ENCODE measurements around the gene CFAP46.
"Not testable (repeated sequence)": the region's sequence is repeated elsewhere in the genome, so short reads cannot be mapped to it uniquely, and the experiment has no call there.

CFAP46 gene

DNA sequence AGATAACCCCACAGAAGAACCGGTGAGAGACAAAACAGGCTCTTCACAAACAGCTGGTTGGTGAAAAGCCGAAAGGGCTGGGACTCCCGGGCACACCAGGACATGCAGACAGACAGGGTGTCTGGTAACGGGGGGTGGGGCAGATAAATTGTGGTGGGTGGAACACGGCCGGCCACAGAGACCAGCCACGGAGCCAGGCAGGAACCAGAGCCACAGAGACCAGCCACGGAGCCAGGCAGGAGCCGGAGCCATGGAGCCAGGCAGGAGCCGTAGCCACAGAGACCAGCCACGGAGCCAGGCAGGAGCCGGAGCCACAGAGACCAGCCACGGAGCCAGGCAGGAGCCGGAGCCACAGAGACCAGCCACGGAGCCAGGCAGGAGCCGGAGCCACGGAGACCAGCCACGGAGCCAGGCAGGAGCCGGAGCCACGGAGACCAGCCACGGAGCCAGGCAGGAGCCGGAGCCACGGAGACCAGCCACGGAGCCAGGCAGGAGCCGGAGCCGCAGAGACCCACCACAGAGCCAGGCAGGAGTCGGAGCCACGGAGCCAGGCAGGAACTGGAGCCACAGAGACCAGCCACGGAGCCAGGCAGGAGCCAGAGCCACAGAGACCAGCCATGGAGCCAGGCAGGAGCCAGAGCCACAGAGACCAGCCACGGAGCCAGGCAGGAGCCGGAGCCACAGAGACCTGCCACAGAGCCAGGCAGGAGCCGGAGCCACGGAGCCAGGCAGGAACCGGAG lies 116.4 kb downstream of the CFAP46 start:
- not testable (repeated sequence) for DNase-seq (ENCODE audit: low spot score)

DNA sequence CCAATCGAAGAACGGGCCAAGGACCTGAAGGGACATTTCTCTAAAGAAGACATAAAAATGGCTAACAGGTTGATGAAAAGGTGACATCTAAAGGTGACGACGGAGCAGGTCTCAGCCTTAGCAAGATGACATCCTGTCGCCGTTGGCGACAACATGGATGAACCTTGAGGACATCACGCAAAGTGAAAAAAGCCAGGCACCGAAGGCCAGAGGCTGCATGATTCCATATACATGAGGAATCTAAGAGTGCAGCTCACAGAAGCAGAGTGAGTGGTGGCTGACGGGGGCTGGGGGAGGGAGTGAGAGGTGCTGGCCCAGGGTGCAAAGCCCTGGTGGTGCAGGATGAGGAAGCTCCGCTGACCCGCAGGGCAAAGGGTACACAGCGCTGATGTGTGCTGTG lies 122.3 kb downstream of the CFAP46 start:
- no peak for DNase-seq (ENCODE audit: low spot score)

DNA sequence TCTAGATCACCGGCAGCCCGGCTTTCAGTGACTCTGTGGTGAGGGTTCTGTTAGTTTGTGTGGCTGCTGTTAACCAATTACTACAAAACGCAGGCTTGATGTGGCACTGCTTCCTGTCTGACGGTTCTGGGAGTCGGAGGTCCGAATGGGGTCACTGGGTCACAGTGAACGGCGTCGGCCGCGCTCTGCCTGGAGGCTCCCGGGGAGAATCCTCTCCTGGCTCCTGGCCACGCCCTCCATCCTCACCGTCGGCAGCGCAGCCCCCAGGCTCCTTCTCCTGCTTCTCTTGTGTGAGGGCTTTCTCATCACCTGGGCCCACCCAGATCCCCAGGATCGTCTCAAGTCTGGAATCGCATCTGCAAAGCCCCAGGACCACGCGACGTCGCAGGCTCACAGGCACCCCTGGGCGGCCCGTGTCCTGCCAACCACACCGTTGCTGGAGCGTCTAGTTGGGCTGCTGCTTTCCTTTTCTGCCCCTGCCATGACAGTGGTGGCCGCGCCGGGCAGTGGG lies 124.6 kb downstream of the CFAP46 start:
- DNase-seq (ENCODE audit: low spot score) = no peak

DNA sequence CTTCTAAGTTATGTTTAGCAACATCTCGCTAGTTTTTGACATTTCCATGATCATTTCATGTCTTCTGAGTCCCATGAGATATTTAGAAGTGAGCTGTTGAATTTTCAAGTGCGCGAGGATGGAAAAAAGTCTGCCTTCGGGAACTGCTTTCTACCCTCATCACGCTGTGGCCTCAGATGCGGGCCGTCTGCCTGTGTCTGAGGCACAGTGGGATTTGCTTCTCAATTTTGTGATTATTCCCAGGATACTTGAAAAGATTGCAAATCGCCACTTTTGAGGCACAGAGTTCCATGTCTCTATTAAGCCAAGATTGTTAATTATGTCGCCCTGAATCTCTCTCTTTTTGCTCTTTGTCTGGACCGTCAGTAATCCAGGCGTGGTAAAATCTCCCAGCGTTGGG lies 125.7 kb downstream of the CFAP46 start:
- DNase-seq (ENCODE audit: low spot score) = no peak

DNA sequence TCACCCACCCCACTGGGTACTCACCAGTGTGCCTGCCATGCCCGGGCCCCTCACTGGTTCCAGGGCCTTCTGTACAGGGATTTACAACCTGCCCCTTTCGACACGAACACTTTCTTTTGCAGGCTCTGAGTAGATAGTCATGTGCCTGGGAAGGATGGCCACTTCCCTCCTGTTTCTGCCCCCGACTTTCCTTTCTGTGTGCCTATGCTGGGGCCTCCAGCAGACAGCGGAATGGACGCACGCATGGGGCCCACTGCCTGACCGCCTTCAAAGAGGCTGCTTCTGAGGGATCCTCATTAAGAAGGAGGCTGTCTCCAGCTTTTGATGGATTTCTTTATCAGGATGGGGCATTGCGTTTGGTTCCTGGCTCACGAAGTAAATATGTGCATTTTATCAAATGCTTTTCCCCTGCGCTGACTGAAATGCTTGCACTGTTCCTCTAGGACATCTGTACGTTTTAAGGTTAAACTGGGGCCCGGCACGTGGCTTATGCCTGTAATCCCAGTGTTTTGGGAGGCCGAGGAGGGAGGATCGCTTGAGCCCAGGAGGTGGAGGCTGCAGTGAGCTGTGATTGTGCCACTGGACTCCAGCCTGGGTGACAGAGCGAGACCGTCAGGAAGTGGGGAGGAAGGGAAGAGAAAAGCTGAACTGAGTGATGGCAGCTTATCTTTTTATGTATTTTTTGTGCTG lies 127.1 kb downstream of the CFAP46 start:
- DNase-seq (ENCODE audit: low spot score) = no peak

DNA sequence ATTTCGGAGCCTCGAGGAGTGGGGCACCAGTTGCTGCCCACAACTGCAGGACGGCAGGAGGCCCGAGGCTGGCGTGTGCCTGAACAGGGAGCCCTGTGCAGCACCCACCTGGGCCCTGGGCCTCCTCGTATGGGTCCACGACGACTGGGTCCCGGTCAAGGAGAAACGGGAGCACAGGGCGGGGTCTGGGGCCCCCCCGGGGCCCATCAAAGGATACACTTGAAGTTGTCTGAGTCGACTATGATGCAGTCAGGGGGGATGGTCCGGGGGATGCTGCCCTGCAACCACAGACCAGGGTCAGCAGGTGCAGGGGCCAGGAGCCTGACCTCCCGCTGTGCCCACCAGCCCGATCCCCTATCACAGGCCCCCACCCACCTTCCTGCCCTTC lies 127.9 kb downstream of the CFAP46 start:
- DNase-seq (ENCODE audit: low spot score) = no peak

DNA sequence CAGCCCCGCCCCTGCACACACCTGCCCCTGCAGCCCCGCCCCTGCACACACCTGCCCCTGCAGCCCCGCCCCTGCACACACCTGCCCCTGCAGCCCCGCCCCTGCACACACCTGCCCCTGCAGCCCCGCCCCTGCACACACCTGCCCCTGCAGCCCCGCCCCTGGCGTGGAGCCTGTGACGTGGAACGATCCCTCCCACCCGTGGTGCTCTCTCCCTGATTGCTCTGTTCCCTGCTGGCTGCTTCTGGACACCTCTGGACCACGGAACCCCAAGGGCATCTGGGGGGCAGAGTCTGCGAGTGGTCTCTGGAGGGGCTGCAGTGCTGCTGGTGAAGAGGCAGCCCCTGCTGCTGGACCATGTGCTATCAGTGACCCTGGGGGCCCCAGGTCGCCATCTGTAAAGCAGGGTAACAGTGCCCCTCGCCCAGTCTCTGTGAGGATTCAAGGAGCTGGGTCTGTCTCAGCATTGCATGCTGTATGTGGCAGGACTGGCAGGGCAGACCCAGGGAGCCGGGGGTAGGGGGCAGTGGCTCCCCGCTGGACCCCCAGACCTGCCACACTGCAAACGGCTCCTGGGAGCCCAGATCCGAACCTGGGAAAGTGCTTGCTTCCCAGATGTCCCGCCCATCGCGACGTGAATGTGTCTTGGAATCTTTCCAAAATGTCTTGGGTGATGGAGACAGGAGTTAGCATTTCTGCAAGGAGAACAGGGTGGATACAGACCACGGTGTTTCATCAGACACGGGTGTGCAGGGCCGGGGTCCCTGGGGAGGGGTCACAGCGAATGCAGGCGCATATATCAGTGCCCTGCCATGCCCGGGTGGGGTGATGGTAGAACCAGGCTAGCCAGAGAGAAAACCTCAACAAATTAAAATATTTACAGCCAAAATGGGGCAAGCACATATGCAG lies 128.6 kb downstream of the CFAP46 start:
- no peak for DNase-seq (ENCODE audit: low spot score)

DNA sequence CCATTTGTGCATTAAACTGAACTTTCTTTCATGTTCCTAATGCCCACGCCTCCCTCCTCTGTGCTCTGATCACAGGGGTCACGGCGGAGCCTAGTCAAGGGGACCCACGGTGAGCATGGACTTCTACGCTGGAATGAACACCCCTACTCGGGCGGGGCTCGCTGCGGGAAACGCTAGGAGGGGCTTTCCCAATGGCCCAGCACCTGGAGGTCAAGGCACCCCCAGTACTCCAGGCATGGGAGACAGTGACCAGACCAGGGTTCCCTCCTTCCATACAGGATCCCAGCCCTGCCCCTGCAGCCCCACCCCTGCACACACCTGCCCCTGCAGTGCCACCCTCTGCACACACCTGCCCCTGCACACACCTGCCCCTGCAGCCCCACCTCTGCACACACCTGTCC lies 129.4 kb downstream of the CFAP46 start:
- no peak for DNase-seq (ENCODE audit: low spot score)

DNA sequence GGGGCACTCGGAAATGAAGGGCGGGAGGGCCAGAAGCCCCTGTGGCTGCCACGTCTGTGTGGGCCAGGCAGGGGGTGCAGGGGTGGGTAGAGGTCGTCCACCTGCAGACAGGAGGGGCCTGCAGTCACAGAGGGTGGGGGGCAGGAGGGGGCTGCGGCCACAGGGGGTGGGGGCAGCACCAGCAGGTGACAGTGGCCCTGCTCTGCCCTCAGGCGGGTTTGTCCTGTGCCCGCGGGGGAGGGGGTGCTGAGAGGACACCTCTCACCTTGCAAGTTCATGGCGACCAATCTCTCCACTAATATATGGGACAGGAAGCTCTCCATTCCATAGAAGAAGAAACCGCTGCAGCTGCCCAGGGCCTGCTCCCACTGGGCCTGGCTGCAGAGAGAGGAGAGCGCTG lies 129.8 kb downstream of the CFAP46 start:
- DNase-seq (ENCODE audit: low spot score) = no peak

DNA sequence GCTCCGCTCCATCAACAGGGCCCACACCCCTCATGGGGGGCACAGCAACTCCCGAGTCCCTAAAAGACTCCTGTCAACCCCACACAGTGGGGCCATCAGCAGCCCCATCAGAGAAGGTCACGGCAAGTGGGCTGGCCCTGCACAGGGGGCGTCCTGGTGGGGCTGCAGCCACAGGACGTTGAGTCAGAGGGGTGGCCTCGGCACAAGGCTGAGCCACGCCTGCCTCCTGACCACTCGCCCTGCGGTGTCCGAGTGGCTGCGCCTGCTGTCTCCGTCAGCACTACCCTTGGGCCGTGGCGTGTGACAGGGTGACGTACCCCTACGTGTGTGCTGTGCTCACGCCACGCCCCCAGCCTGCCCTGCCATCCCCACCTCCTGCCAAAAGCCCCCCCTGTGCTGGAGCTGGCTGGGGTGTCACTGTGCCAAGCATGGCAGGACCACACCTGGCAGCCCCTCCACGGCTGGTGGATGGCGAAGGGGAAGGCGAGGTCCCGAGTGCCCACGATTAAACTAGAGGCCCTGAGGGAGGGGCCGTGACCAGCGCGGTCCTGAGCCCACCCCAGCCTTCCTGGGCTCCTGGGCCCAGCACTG lies 130.4 kb downstream of the CFAP46 start:
- DNase-seq (ENCODE audit: low spot score) = no peak

DNA sequence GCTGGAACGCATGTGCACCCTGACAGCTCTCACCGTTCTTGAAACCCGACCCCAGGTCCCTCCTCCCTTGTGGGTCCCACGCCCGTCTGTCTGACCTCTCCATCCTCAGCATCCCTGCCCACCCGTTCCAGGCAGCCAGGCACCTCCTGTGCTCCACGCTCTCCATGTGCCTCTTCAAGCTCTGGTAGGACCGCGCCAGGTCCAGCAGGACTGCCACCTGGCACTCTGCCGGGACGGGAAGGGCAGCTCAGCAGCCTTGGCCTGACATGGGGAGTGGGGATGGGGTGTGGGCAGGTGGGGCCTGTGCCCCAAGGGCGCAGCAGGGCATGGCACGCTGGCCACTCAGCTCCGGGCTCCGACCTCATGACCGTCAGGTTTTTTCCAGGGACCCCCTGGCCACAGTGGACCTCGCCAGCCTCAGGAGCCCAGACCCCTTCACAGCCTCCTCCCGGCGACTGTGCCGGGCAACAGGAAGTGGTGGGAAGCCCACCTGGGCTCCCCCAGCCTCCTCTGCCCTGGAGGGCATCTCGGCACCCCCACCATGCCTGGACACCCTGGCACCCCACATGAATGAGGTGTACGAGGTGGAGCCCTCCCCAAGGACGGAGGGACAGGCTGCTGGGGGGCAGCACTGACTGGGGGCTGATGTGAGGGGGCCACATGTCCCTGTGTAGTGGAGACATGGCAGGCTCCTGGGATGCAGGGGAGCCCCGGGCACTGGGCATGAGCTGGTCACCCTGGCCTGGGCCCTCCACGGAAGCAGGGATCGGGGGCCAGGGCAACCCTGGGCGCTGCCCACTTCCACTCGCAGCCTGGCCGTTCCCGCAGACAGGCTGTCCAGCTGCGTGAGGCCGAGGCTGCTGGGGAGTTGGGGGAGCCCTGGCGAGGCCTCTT lies 131.3 kb downstream of the CFAP46 start:
- no peak for DNase-seq (ENCODE audit: low spot score)

DNA sequence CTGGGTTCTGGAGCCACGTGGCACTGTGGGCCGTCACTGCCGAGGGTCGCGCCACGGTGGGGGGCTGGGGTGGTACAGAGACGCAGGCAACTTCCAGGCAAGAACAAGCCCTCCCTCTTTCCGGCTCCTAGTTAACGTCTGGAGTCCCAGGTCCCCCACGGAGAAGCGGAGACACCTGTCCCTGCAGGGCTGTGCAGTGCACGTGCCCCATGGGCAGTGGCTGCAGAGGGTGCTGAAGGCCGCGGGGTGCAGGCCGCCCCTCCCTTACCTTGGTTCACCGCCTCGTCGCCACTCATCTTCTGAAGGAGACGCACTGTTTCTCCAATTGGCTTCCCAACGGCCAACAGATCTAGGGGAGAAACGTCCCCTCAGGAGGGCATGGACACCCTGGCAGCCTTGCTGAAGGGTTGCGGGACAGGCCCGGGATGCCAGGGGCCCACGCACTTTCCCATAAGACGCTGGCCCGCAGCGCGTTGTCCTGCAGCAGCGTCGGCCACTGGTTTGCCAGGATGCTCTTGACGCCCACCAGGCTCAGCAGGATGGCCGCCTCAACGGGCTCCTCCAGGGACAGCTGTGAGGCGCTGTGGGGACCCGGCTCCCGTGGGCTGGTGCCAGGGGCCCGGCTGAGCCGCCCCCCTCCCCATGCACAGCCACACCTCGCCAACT lies 132.1 kb downstream of the CFAP46 start:
- no peak for DNase-seq (ENCODE audit: low spot score)

DNA sequence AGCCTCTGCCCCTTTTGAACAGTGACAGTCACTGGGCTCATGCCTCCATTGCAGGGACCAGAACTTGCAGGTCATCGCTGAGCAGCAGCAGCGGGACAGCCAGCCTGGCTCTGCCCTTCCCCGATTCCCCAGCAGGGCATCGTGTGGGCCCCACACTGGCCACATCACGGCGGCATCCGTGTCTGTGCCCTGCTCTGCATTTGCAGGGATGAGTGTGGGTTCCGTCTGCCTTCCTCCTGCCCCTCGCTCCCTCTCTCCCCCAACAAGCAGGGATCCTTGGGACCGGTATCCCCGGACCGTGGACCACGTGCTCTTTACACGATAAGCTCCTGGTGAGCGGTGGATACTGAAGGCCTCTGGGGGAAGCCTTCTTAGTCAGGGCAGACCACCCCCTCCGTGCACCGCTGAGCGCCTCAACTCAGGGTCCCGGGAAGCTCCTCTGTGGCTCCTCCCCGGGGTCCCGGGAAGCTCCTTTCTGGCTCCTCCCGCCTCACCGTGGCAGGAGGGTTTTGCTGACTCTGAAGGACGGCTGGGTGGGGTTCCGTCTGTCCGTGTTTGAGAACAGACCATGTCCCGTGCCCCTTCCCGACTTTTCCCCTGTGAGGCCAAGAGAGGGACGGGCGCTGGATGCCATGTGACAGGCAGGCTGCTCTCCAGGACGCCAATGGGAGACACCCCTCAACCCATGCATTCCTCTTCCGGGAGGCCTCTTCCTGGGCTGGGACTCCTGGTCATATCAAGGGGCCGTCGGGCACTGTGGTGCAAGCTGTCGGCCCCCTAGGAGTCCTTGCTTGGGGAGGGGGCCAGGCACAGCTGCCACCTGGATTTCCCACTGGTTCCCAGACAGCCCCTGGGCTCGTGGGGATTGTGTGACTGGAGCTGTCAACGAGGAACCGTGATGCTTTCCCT lies 132.9 kb downstream of the CFAP46 start:
- no peak for DNase-seq (ENCODE audit: low spot score)

DNA sequence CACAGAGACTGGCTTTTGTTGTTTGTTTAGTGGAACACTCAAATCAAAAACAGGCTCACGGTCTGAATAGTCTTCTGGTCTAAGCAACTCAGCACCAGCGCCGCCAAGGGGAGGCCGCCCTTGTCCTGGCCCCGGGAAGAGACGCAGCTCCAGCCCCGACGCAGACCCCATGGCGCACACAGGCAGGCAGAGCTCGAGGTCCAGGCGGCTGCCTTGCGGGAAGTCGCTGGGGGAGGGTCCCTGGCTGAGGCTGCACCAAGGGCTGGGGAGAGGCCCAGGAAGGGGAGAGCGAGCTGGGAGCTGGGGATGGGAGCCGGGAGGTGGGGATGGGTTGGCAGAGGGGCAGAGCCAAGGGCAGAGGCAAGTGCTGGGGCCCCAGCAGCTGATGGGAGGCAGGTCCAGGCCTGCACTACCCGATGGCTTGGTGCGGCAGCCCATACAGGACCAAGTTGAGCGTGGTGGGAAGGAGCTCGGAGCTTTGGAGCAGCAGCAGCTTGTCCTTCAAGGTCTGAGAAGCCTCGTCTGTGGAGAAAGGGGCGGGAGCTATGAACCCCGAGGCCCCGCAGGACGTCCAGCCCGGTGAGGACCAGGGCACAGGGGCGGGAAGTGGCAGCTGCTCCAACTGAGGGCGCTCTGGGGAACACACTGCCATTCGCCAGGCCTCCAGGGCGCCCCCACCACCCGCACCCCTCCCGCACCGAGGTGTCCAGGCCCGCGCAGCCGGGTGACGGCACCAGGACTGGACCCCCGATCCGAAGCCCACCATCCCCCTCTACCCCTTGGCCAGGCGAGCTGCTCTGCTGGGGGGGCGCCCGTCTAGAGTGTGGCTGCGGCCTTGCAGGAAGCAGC lies 133.8 kb downstream of the CFAP46 start:
- no peak for DNase-seq (ENCODE audit: low spot score)

DNA sequence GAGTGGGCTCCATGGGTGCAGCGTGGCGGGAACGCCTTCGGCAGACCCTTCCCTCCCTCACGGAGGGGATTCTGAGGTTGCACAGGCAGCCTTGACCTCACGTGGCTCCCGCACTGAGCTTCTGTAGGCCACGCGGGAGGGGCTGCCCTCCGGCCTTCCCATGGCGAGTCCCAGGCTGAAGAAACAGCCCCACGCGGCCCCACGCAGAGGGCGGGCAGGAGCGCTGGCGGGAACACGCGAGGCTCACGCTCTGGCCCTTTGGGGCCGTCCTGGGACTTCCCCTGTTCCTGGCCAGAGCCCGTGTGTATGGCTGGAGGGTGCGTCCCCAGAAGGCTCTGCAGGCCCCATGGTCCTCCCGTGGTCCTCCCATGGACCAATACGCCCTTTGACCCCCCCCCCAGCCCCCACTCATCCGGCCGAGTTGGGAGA lies 134.7 kb downstream of the CFAP46 start:
- DNase-seq (ENCODE audit: low spot score) = no peak

DNA sequence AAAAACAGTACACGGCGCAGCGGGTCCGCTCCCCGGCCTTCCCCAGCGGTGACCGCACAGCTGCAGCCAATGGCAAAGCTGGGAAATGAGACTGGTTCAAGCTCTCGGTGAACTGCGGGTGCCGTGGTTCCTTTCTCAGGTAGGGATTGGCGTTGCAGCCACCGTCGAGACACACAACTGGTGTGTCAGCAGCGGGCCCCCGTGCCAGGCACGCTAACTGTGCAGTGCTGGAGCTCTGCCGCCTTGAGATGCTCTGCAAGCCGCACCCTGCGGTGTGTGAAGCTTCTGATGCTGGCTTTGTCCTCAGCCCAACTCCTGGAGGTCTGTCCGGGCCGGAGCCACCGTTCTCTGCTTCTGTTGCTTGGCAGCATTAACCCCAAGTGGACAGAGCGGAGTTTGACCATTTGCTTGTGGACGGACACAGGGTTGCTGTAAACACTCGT lies 135.8 kb downstream of the CFAP46 start:
- DNase-seq (ENCODE audit: low spot score) = no peak

DNA sequence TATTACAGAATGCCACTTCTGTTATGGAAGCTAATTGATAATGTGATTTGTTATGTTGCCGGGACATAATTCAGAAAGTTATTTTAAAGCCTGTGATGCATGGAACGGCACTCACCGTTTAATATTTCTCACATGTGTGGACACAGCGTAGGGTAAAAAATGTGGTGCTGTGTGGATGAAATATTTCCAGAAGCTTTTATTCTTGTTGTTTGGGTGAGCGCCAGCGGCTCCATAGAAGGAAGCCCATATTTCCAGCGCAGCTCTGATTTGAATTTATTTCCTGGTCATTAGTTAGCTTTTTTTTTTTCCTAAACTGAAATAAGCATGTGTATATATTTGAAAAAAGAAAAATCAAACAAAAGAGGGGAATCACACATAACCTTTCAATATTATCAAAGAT lies 136.3 kb downstream of the CFAP46 start:
- DNase-seq (ENCODE audit: low spot score) = no peak

DNA sequence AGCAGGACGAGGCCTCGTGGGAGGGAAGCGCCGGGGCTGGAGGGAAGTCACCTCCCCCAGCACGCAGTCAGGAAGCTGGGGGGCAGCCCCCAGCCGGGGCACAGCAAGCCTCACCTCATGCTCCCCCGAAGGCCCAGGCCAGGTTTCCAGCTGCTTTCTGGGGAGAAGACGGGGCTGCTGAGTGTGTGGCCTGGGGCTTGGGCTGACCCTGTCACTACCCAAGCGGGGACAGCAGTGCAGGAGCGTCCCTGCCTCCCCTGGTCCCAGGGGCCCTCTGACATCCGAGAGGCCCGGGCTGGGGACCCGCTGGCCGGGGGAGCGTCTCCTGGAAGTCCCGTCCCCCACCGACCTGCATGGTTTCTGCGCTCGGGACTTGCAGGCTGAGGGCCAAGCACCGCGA lies 136.8 kb downstream of the CFAP46 start:
- DNase-seq (ENCODE audit: low spot score) = no peak

Measured in hepatic stellate cell (primary cell).